Astrocyte (in vitro differentiated cells and primary cell): Measurements from ENCODE around the gene CDK5R1. TPM values are rescaled to one million over a fixed set of nuclear protein-coding genes. Genes with fewer than 3 reads are reported as not detected.

Experiments used
- DNase-seq: peaks from one replicate; pipeline ENCODE4 v3.0.0-alpha.2; 2010; ENCODE audit warnings: low read depth
- FAIRE-seq: peaks from 2 replicates; lab custom pipeline; 2011; peaks lifted over from hg19 to GRCh38; lab: Jason Lieb, UNC
- H2AFZ ChIP-seq: 2 replicates; pipeline ENCODE4 v1.6.0; 2012; ENCODE audit warnings: low read depth, low read length, inconsistent platforms
- H3K27ac ChIP-seq: 2 replicates; pipeline ENCODE4 v1.5.1; 2011; ENCODE audit warnings: low read depth, low read length, inconsistent platforms
- H3K27me3 ChIP-seq: 2 replicates; pipeline ENCODE4 v1.6.0; 2011; ENCODE audit warnings: low read length, inconsistent platforms; ENCODE audit not compliant: insufficient read depth
- H3K36me3 ChIP-seq: 2 replicates; pipeline ENCODE4 v1.5.1; 2011; ENCODE audit warnings: low read length, inconsistent platforms; ENCODE audit not compliant: insufficient read depth
- H3K4me1 ChIP-seq: 2 replicates; pipeline ENCODE4 v1.5.1; 2011; ENCODE audit warnings: low read length, inconsistent platforms; ENCODE audit not compliant: insufficient read depth
- H3K4me2 ChIP-seq: 2 replicates; pipeline ENCODE4 v1.6.0; 2012; ENCODE audit warnings: low read length, inconsistent platforms
- H3K4me3 ChIP-seq: 2 replicates; pipeline ENCODE4 v1.5.1; 2011; ENCODE audit warnings: low read depth, mild to moderate bottlenecking, low read length, inconsistent platforms; ENCODE audit not compliant: insufficient read depth
- H3K79me2 ChIP-seq: 2 replicates; pipeline ENCODE4 v1.6.0; 2012; ENCODE audit warnings: mild to moderate bottlenecking, low read length, inconsistent platforms; ENCODE audit not compliant: insufficient read depth
- H3K9ac ChIP-seq: 2 replicates; pipeline ENCODE4 v1.6.0; 2012; ENCODE audit warnings: mild to moderate bottlenecking, low read length, inconsistent platforms
- H3K9me3 ChIP-seq: 2 replicates; pipeline ENCODE4 v1.5.1; 2012; ENCODE audit warnings: low read depth, mild to moderate bottlenecking, low read length, inconsistent platforms; ENCODE audit not compliant: insufficient read depth
- H4K20me1 ChIP-seq: 2 replicates; pipeline ENCODE4 v1.6.0; 2012; ENCODE audit warnings: low read length, inconsistent platforms; ENCODE audit not compliant: insufficient read depth
- H3K27ac Mint-ChIP-seq: one replicate; pipeline ENCODE4 v1.8.0; 2021; ENCODE audit warnings: mild to moderate bottlenecking, mixed read lengths; ENCODE audit not compliant: unreplicated experiment
- H3K27me3 Mint-ChIP-seq: one replicate; pipeline ENCODE4 v1.8.0; 2021; ENCODE audit warnings: low read depth, mixed read lengths; ENCODE audit not compliant: unreplicated experiment
- H3K36me3 Mint-ChIP-seq: one replicate; pipeline ENCODE4 v1.8.0; 2021; ENCODE audit warnings: low read depth, mixed read lengths; ENCODE audit not compliant: unreplicated experiment
- H3K4me1 Mint-ChIP-seq: one replicate; pipeline ENCODE4 v1.8.0; 2021; ENCODE audit warnings: low read depth, mixed read lengths; ENCODE audit not compliant: unreplicated experiment
- H3K4me3 Mint-ChIP-seq: one replicate; pipeline ENCODE4 v1.8.0; 2021; ENCODE audit warnings: mild to moderate bottlenecking, moderate library complexity, mixed read lengths; ENCODE audit not compliant: unreplicated experiment
- H3K9me3 Mint-ChIP-seq: one replicate; pipeline ENCODE4 v1.8.0; 2021; ENCODE audit warnings: mild to moderate bottlenecking, mixed read lengths; ENCODE audit not compliant: unreplicated experiment
- CTCF ChIP-seq: IDR thresholded peaks from 2 replicates; pipeline ENCODE4 v1.5.1; 2011; ENCODE audit warnings: low read depth, mild to moderate bottlenecking, inconsistent platforms, low read length, moderate library complexity; ENCODE audit not compliant: insufficient read depth
- EZH2 ChIP-seq: IDR thresholded peaks from 2 replicates; pipeline ENCODE4 v1.6.1; 2012; ENCODE audit warnings: mild to moderate bottlenecking, low read length, inconsistent platforms; ENCODE audit not compliant: insufficient read depth
- total RNA-seq: library from RNA; stranded (reverse); gene quantifications from 2 replicates; pipeline ENCODE4 v1.2.1, GENCODE V29; 2021

Gene CDK5R1
- total RNA-seq, 1 donor from 2014 or later = 7.6 TPM

GRCh38 chr17:32529604-32530003 is 42.8 kb downstream of the CDK5R1 start:
- Histone ChIP-seq H4K20me1 (no peaks in the 10 kb centered on the region), H3K36me3 (no peaks in the 10 kb centered on the region), H3K9me3 (no peaks in the 10 kb centered on the region), H3K9ac (no peak overlapping the region), H3K27me3 (no peaks in the 10 kb centered on the region), H3K4me1 (peaks cover 4% of the 10 kb centered on the region), H3K4me3 (no peak overlapping the region), H3K4me2 (peak overlapping the region; percentile 19), H3K79me2 (no peaks in the 10 kb centered on the region), H3K27ac (no peak overlapping the region), H2AFZ (no peak overlapping the region)
- DNase-seq = no peak
- peaks cover 1% of the 10 kb centered on the region for H3K36me3 Mint-ChIP-seq
- TF ChIP-seq CTCF (no peak), EZH2 (no peak)
- no peak for FAIRE-seq
- H3K4me1 Mint-ChIP-seq = peaks cover 24% of the 10 kb centered on the region
- no peaks in the 10 kb centered on the region for H3K9me3 Mint-ChIP-seq
- H3K4me3 Mint-ChIP-seq = no peak overlapping the region
- H3K27ac Mint-ChIP-seq = no peak overlapping the region
- peaks cover 4% of the 10 kb centered on the region for H3K27me3 Mint-ChIP-seq

- Histone ChIP-seq H3K36me3 (no peaks in the 10 kb centered on the region), H2AFZ (no peak overlapping the region), H3K27me3 (no peaks in the 10 kb centered on the region), H3K9me3 (no peaks in the 10 kb centered on the region), H3K79me2 (no peaks in the 10 kb centered on the region), H3K9ac (no peak overlapping the region), H3K27ac (no peak overlapping the region), H3K4me3 (no peak overlapping the region), H3K4me2 (no peak overlapping the region), H3K4me1 (no peaks in the 10 kb centered on the region), H4K20me1 (no peaks in the 10 kb centered on the region)
- peaks cover 16% of the 10 kb centered on the region for H3K4me1 Mint-ChIP-seq
- no peak for DNase-seq
- peaks cover 4% of the 10 kb centered on the region for H3K27me3 Mint-ChIP-seq
- peaks cover 1% of the 10 kb centered on the region for H3K36me3 Mint-ChIP-seq
- H3K9me3 Mint-ChIP-seq = no peaks in the 10 kb centered on the region
- TF ChIP-seq EZH2 = no peak
- no peak for TF ChIP-seq CTCF
- FAIRE-seq = no peak
- no peak overlapping the region for H3K4me3 Mint-ChIP-seq
- H3K27ac Mint-ChIP-seq = no peak overlapping the region
These were observed 46.5 kb downstream of the CDK5R1 start for GRCh38 chr17:32533296-32533695.

- Histone ChIP-seq H3K27me3 (no peaks in the 10 kb centered on the region), H3K36me3 (no peaks in the 10 kb centered on the region), H2AFZ (no peak overlapping the region), H3K4me3 (no peak overlapping the region), H3K9me3 (no peaks in the 10 kb centered on the region), H3K9ac (no peak overlapping the region), H4K20me1 (no peaks in the 10 kb centered on the region), H3K4me1 (no peaks in the 10 kb centered on the region), H3K27ac (no peak overlapping the region), H3K79me2 (no peaks in the 10 kb centered on the region), H3K4me2 (peak overlapping the region; percentile 41)
- H3K4me1 Mint-ChIP-seq = peaks cover 19% of the 10 kb centered on the region
- no peak overlapping the region for H3K4me3 Mint-ChIP-seq
- peak; percentile 54 for DNase-seq
- H3K36me3 Mint-ChIP-seq = no peaks in the 10 kb centered on the region
- peak overlapping the region; percentile 59 for H3K27ac Mint-ChIP-seq
- H3K9me3 Mint-ChIP-seq = peaks cover 1% of the 10 kb centered on the region
- no peak for FAIRE-seq
- no peaks in the 10 kb centered on the region for H3K27me3 Mint-ChIP-seq
- TF ChIP-seq CTCF (no peak), EZH2 (no peak)
These were observed 50.2 kb downstream of the CDK5R1 start for GRCh38 chr17:32536736-32537643.
